K562 (cell line): ENCODE results near the gene ZNF641.

Experiments used
- FOSL1 ChIP-seq: fragments of 200-800 bp; sonication (Bioruptor generic); conservative IDR thresholded peaks from 2 replicates; pipeline ENCODE4 v1.6.1; 2016; ENCODE audit warnings: missing genetic modification characterization, missing compliant biosample characterization
- MXI1 ChIP-seq: IDR thresholded peaks from 2 replicates; pipeline ENCODE4 v1.6.1; 2011; ENCODE audit warnings: low read depth, mild to moderate bottlenecking, improper control_type of control experiment, low read length
- PATZ1 ChIP-seq: fragments of 250-450 bp; sonication (Bioruptor Pico); IDR thresholded peaks from 2 replicates; pipeline ENCODE4 v1.5.0; 2020; ENCODE audit warnings: mild to moderate bottlenecking, borderline replicate concordance
- ZBTB33 ChIP-seq: sonication (generic); formaldehyde crosslinking; IDR thresholded peaks from 2 replicates; pipeline ENCODE4 v1.8.1; 2023; ENCODE audit warnings: mild to moderate bottlenecking, missing genetic modification reagents
- ZNF507 ChIP-seq: conservative IDR thresholded peaks from 2 replicates; pipeline ENCODE4 v1.6.1; 2017; ENCODE audit warnings: missing genetic modification characterization, missing compliant biosample characterization
- TF ChIP-seq, protein P1 (sequence below): sonication (generic); formaldehyde crosslinking; IDR thresholded peaks from 2 replicates; pipeline ENCODE4 v1.4.0; 2020; ENCODE audit warnings: mild to moderate bottlenecking, missing genetic modification reagents

DNA sequence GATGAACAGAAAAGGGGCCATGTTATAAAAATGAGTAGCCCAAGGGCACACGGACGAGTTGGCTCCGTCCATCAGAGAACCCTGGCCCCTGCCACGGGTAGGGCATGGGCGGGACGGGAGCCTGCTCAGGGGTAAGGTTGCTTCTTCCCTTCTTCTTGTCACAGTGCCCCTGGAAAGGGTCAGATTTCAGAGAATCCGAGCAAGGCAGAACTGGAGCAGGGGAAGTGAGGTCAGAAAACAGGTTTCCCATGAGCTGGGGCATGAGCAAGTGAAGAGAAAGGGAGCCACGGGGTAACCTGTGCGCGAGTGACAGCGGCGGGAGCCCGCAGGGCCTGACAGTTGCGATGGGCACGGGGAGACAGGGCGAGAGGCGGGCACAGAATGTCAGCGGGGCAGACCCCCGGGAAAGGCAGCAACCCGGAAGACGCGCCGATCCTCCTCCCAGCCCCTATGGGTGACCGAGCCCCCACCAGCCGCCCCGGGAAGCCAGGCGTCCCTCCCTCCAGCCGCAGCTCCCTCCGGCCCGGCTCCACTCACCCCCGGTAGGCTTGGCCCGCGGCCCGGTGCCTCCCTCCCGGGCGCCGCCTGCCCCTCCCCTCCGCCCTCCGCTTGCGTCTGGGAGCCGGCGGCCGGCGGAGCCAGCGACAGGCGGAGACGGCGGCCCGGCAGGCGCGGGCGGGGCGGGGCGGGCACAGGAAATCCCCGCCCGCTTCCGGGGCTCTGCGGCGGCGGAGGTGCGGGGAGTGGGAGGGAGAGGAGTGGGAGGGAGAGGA is at the start of gene ZNF641:
- no peak for TF ChIP-seq ZBTB33 (CRISPR knock-in tag)
- no peak for TF ChIP-seq ZNF507 (tag)
- TF ChIP-seq PATZ1 (CRISPR knock-in tag) = no peak
- TF ChIP-seq, protein P1, sequence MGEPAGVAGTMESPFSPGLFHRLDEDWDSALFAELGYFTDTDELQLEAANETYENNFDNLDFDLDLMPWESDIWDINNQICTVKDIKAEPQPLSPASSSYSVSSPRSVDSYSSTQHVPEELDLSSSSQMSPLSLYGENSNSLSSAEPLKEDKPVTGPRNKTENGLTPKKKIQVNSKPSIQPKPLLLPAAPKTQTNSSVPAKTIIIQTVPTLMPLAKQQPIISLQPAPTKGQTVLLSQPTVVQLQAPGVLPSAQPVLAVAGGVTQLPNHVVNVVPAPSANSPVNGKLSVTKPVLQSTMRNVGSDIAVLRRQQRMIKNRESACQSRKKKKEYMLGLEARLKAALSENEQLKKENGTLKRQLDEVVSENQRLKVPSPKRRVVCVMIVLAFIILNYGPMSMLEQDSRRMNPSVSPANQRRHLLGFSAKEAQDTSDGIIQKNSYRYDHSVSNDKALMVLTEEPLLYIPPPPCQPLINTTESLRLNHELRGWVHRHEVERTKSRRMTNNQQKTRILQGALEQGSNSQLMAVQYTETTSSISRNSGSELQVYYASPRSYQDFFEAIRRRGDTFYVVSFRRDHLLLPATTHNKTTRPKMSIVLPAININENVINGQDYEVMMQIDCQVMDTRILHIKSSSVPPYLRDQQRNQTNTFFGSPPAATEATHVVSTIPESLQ (CRISPR knock-in tag) = no peak
- no peak for TF ChIP-seq MXI1
- TF ChIP-seq FOSL1 (tag) = no peak
